Measurements from ENCODE around the gene PTPRT.

DNA sequence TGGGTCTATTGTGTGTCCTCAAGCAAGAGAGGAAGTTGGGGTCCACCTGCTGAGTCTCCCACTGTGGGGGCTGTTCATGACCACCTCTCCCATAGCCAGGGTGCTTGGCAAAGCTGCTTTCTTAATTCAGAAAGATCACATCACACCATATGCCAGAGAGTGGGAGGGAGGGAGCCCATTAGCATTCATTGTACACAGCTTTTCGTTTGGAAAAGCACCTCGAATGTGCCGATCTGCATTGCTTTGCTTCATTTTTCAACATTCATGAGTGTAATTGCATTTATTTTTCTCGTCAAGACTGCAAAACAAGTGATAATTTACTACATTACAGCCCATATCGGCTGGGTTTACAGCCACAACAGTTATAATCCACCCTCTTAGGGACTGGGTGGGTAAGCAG lies 327.3 kb downstream of the PTPRT start:
- TF ChIP-seq, protein P1, sequence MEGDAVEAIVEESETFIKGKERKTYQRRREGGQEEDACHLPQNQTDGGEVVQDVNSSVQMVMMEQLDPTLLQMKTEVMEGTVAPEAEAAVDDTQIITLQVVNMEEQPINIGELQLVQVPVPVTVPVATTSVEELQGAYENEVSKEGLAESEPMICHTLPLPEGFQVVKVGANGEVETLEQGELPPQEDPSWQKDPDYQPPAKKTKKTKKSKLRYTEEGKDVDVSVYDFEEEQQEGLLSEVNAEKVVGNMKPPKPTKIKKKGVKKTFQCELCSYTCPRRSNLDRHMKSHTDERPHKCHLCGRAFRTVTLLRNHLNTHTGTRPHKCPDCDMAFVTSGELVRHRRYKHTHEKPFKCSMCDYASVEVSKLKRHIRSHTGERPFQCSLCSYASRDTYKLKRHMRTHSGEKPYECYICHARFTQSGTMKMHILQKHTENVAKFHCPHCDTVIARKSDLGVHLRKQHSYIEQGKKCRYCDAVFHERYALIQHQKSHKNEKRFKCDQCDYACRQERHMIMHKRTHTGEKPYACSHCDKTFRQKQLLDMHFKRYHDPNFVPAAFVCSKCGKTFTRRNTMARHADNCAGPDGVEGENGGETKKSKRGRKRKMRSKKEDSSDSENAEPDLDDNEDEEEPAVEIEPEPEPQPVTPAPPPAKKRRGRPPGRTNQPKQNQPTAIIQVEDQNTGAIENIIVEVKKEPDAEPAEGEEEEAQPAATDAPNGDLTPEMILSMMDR (IDR thresholded peaks at IDR 0.05), result no peak
- no peak for TF ChIP-seq POLR2AphosphoS5 (IDR thresholded peaks at IDR 0.05)
- no peak for TF ChIP-seq POLR2A (IDR thresholded peaks at IDR 0.05)
